Liver (tissue), 9 donors: Measurements from ENCODE around the gene CNBP. TPM values are rescaled to one million over a fixed set of nuclear protein-coding genes. Genes with fewer than 3 reads are reported as not detected.
"Not testable (repeated sequence)": the region's sequence is repeated elsewhere in the genome, so short reads cannot be mapped to it uniquely, and the experiment has no call there.

ENCODE experiments used
- DNase-seq: peaks from one replicate; pipeline ENCODE4 v3.0.0-alpha.2; 2017; ENCODE audit warnings: low spot score
- H3K27ac ChIP-seq, 2 donors: one replicate each; pipeline ENCODE4 v1.7.0; 2013; ENCODE audit warnings: inconsistent platforms in 2 of 2, low read length in 2 of 2, control low read depth in 1 of 2, low read depth in 1 of 2, mild to moderate bottlenecking in 1 of 2
- H3K27me3 ChIP-seq, 4 donors: one replicate each; pipeline versions ENCODE4 v1.6.1 to v1.7.0; 2013; ENCODE audit warnings: low read length in 3 of 4, inconsistent platforms in 1 of 4, mild to moderate bottlenecking in 1 of 4, moderate library complexity in 1 of 4; ENCODE audit not compliant: control insufficient read depth in 4 of 4, insufficient read depth in 4 of 4
- H3K36me3 ChIP-seq, 4 donors: one replicate each; pipeline versions ENCODE4 v1.6.1 to v1.7.0; 2013; ENCODE audit warnings: low read length in 3 of 4, mild to moderate bottlenecking in 3 of 4, low read depth in 1 of 4, moderate library complexity in 1 of 4; ENCODE audit not compliant: control insufficient read depth in 4 of 4, insufficient read depth in 3 of 4
- H3K4me1 ChIP-seq, 4 donors: one replicate each; pipeline versions ENCODE4 v1.6.1 to v1.7.0; 2013; ENCODE audit warnings: low read length in 3 of 4, mild to moderate bottlenecking in 3 of 4, moderate library complexity in 1 of 4; ENCODE audit not compliant: control insufficient read depth in 4 of 4, insufficient read depth in 4 of 4
- H3K4me3 ChIP-seq, 3 donors: one replicate each; pipeline versions ENCODE4 v1.6.1 to v1.7.0; 2013; ENCODE audit warnings: low read length in 3 of 3, control low read depth in 1 of 3, low read depth in 1 of 3, mild to moderate bottlenecking in 1 of 3
- H3K9ac ChIP-seq, 2 donors: one replicate each; pipeline ENCODE4 v1.7.0; 2013; ENCODE audit warnings: low read length in 2 of 2, mild to moderate bottlenecking in 2 of 2, moderate library complexity in 2 of 2, control low read depth in 1 of 2, low read depth in 1 of 2
- H3K9me3 ChIP-seq, 4 donors: one replicate each; pipeline versions ENCODE4 v1.6.1 to v1.7.0; 2013; ENCODE audit warnings: low read length in 3 of 4; ENCODE audit not compliant: control insufficient read depth in 4 of 4
- ATF3 ChIP-seq: IDR thresholded peaks from 2 replicates; pipeline ENCODE4 v1.6.1; 2016; ENCODE audit warnings: antibody characterized with exemption
- CTCF ChIP-seq: fragments of 150-350 bp; IDR thresholded peaks from 2 replicates; pipeline ENCODE4 v1.5.1; 2017; ENCODE audit warnings: improper control_type of control experiment, low read depth, low read length; ENCODE audit not compliant: missing input control
- EGR1 ChIP-seq, 2 donors: IDR thresholded peaks; 2 replicates each; pipeline ENCODE4 v1.6.1; 2016 to 2018; ENCODE audit warnings: antibody characterized with exemption in 2 of 2, low read depth in 2 of 2
- FOXA1 ChIP-seq: IDR thresholded peaks from 2 replicates; pipeline ENCODE4 v1.6.1; 2016; ENCODE audit warnings: antibody characterized with exemption
- FOXA2 ChIP-seq: IDR thresholded peaks from 2 replicates; pipeline ENCODE4 v1.6.1; 2016; ENCODE audit warnings: antibody characterized with exemption
- GABPA ChIP-seq, 2 donors: IDR thresholded peaks in 1 of 2; conservative IDR thresholded peaks in 1 of 2; 2 replicates each; pipeline ENCODE4 v1.6.1; 2016; ENCODE audit warnings: antibody characterized with exemption in 2 of 2, mild to moderate bottlenecking in 1 of 2, moderate library complexity in 1 of 2
- HNF4A ChIP-seq, 2 donors: conservative IDR thresholded peaks; 2 replicates each; pipeline ENCODE4 v1.6.1; 2016; ENCODE audit warnings: antibody characterized with exemption in 2 of 2, mild to moderate bottlenecking in 2 of 2
- HNF4G ChIP-seq: IDR thresholded peaks from 2 replicates; pipeline ENCODE4 v1.6.1; 2016; ENCODE audit warnings: antibody characterized with exemption
- JUND ChIP-seq, 2 donors: IDR thresholded peaks; 2 replicates each; pipeline ENCODE4 v1.6.1; 2016; ENCODE audit warnings: antibody characterized with exemption in 2 of 2
- NR2F2 ChIP-seq: IDR thresholded peaks from 2 replicates; pipeline ENCODE4 v1.6.1; 2016; ENCODE audit warnings: antibody characterized with exemption
- RAD21 ChIP-seq, 2 donors: IDR thresholded peaks; 2 replicates each; pipeline ENCODE4 v1.6.1; 2016; ENCODE audit warnings: antibody characterized with exemption in 2 of 2, mild to moderate bottlenecking in 2 of 2
- REST ChIP-seq: IDR thresholded peaks from 2 replicates; pipeline ENCODE4 v1.6.1; 2016; ENCODE audit warnings: antibody characterized with exemption, mild to moderate bottlenecking
- RXRA ChIP-seq, 2 donors: IDR thresholded peaks; 2 replicates each; pipeline ENCODE4 v1.6.1; 2017 to 2018; ENCODE audit warnings: antibody characterized with exemption in 2 of 2, mild to moderate bottlenecking in 1 of 2
- SP1 ChIP-seq: IDR thresholded peaks from 2 replicates; pipeline ENCODE4 v1.6.1; 2018; ENCODE audit warnings: antibody characterized with exemption, mild to moderate bottlenecking
- TAF1 ChIP-seq: conservative IDR thresholded peaks from 2 replicates; pipeline ENCODE4 v1.6.1; 2016; ENCODE audit warnings: antibody characterized with exemption, mild to moderate bottlenecking
- YY1 ChIP-seq: IDR thresholded peaks from 2 replicates; pipeline ENCODE4 v1.6.1; 2016; ENCODE audit warnings: antibody characterized with exemption, mild to moderate bottlenecking
- ZBTB33 ChIP-seq: IDR thresholded peaks from 2 replicates; pipeline ENCODE4 v1.6.1; 2016; ENCODE audit warnings: antibody characterized with exemption
- WGBS: extraction: QIAGEN DNeasy Blood & Tissue Kit; methylation state at CpG from one replicate; pipeline ENCODE4 v1.1.7; 2013; 5-methylcytosine and 5-hydroxymethylcytosine counted together
- polyA plus RNA-seq, 2 donors: library from polyadenylated mRNA; stranded (reverse) in 1 of 2; unstranded in 1 of 2; fragments of 200-250 nt in 1 of 2; fragments of >200 nt in 1 of 2; fragmentation: Nextera tagmentation in 1 of 2; extraction: Ambion mirVana in 1 of 2; gene quantifications; one replicate each; pipeline versions ENCODE4 v1.2.1 to v1.2.3, GENCODE V29; 2013 to 2015
- total RNA-seq, 2 donors: library from RNA; depleted of rRNA; stranded (reverse); fragments of >200 nt; gene quantifications; one replicate each; pipeline ENCODE4 v1.2.3, GENCODE V29; 2014
- TF ChIP-seq, protein P1 (sequence below): IDR thresholded peaks from 2 replicates; pipeline ENCODE4 v1.6.1; 2016; ENCODE audit warnings: antibody characterized with exemption
- donor health status: healthy.
- donor health status: healthy.
- donor health status: healthy.
- donor health status: healthy.
- donor health status: healthy.

The CNBP gene
- total and polyA plus RNA-seq, 4 donors: 162 to 291 (median 214) TPM

GRCh38 chr3:129226374-129226773 is 42.7 kb upstream of the CNBP start:
- H3K27ac ChIP-seq: peak overlapping the region in 1 of 2 donors; percentile 56

DNA sequence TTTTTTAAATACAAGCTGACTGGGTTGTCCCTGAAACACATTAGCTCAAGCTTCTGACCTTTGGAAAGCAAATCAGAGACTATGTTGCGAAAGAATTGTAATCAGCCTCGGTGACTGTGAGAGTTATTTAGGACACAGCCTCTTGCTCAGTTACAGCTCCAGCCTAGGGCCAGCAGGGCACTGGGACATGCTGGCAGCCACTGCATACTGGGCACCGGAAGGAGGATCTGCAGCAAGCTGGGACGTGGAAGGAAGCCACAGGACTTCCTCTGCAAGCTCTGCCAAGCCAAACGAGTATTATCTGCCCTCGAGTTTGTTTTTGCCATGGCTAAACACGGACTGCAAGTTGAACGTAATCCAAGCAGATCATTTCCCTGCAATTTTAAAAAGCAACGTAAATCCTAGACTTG is 41.3 kb upstream of the CNBP start:
- Histone ChIP-seq H3K27me3 (no peaks in the 10 kb centered on the region), H3K9ac (peak overlapping the region; percentile 52 to 84), H3K36me3 (no peaks in the 10 kb centered on the region), H3K9me3 (no peaks in the 10 kb centered on the region), H3K4me1 (peaks cover 3 to 35% (median 26%) of the 10 kb centered on the region in 4 donors), H3K4me3 (peak overlapping the region in 1 of 3 donors; percentile 24), H3K27ac (peak overlapping the region; percentile 94 to 99)
- DNase-seq: peak; percentile 55
- WGBS: 1% methylated on average over 9 of the region's 9 CpGs
- peak; percentile 90 for TF ChIP-seq YY1
- peak; percentile 84 to 85 for TF ChIP-seq JUND (IDR thresholded peaks at IDR 0.05)
- TF ChIP-seq ATF3: peak; percentile 76
- peak; percentile 97 to 99 for TF ChIP-seq EGR1 (IDR thresholded peaks at IDR 0.05; ENCODE audit: low read depth in 2 of 2)
- no peak for TF ChIP-seq CTCF
- TF ChIP-seq FOXA1: peak; percentile 82
- peak; percentile 91 for TF ChIP-seq ZBTB33
- peak; percentile 83 for TF ChIP-seq HNF4G
- TF ChIP-seq RAD21 (IDR thresholded peaks at IDR 0.05): peak; percentile 67 to 77
- TF ChIP-seq FOXA2: peak; percentile 79
- peak; percentile 95 to 96 for TF ChIP-seq RXRA (IDR thresholded peaks at IDR 0.05)
- TF ChIP-seq HNF4A (conservative IDR thresholded peaks at IDR 0.05): peak; percentile 97 to 98
- peak; percentile 94 for TF ChIP-seq NR2F2
- peak; percentile 91 for TF ChIP-seq TAF1
- peak; percentile 76 to 91 for TF ChIP-seq GABPA (IDR thresholded peaks at IDR 0.05 in 1 of 2, conservative IDR thresholded peaks at IDR 0.05 in 1 of 2)
- peak; percentile 98 for TF ChIP-seq SP1
- TF ChIP-seq, protein P1, sequence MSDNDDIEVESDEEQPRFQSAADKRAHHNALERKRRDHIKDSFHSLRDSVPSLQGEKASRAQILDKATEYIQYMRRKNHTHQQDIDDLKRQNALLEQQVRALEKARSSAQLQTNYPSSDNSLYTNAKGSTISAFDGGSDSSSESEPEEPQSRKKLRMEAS: peak; percentile 100
- peak; percentile 88 for TF ChIP-seq REST

More at GRCh38 chr3:129226374-129226773, 42.7 kb upstream of the CNBP start:
- Histone ChIP-seq H3K9me3 (no peaks in the 10 kb centered on the region), H3K36me3 (no peaks in the 10 kb centered on the region), H3K27me3 (no peaks in the 10 kb centered on the region), H3K4me3 (no peak overlapping the region), H3K4me1 (peaks cover 3 to 35% (median 26%) of the 10 kb centered on the region in 4 donors), H3K9ac (no peak overlapping the region)
- no peak for DNase-seq
- no peak for TF ChIP-seq EGR1 (IDR thresholded peaks at IDR 0.05; ENCODE audit: low read depth in 2 of 2)
- WGBS: 84% methylated on average over 6 of the region's 6 CpGs

GRCh38 chr3:129224387-129224786 is 40.7 kb upstream of the CNBP start:
- not testable (repeated sequence) for H3K36me3 ChIP-seq, H3K4me3 ChIP-seq, H3K9me3 ChIP-seq, DNase-seq, H3K27me3 ChIP-seq
- H3K4me1 ChIP-seq: peaks cover 3 to 31% (median 25%) of the 10 kb centered on the region in 4 donors
- peak overlapping the region; percentile 94 to 99 for H3K27ac ChIP-seq
- peak overlapping the region; percentile 52 to 84 for H3K9ac ChIP-seq
- WGBS: 11% methylated on average over 1 of the region's 1 CpG
